Transverse colon (tissue), 4 donors: ENCODE measurements around the gene STMP1.
A peak's percentile ranks its signal among the peaks of the same experiment; 100 is the strongest.

Source experiments
- CTCF ChIP-seq, 5 experiments: fragments of 200-600 bp in 3 of 5; fragments of 450-650 bp in 2 of 5; sonication (generic) in 3 of 5; IDR thresholded peaks; 1 replicate in 2 of 5; 2 replicates in 3 of 5; pipeline ENCODE4 v1.5.1; 2016 to 2017; ENCODE audit warnings: antibody characterized with exemption in 5 of 5, inconsistent platforms in 3 of 5, mild to moderate bottlenecking in 2 of 5, moderate library complexity in 1 of 5
- EP300 ChIP-seq: sonication (generic); formaldehyde crosslinking; IDR thresholded peaks from one replicate; pipeline ENCODE4 v1.6.1; 2017; ENCODE audit warnings: antibody characterized with exemption, low read depth
- POLR2A ChIP-seq: fragments of 450-650 bp; IDR thresholded peaks from one replicate; pipeline ENCODE4 v1.6.1; 2016; ENCODE audit warnings: antibody characterized with exemption, mild to moderate bottlenecking, moderate library complexity
- POLR2AphosphoS5 ChIP-seq, 3 donors: sonication (generic); formaldehyde crosslinking; IDR thresholded peaks; one replicate each; pipeline ENCODE4 v1.6.1; 2016; ENCODE audit warnings: antibody characterized with exemption in 3 of 3

DNA sequence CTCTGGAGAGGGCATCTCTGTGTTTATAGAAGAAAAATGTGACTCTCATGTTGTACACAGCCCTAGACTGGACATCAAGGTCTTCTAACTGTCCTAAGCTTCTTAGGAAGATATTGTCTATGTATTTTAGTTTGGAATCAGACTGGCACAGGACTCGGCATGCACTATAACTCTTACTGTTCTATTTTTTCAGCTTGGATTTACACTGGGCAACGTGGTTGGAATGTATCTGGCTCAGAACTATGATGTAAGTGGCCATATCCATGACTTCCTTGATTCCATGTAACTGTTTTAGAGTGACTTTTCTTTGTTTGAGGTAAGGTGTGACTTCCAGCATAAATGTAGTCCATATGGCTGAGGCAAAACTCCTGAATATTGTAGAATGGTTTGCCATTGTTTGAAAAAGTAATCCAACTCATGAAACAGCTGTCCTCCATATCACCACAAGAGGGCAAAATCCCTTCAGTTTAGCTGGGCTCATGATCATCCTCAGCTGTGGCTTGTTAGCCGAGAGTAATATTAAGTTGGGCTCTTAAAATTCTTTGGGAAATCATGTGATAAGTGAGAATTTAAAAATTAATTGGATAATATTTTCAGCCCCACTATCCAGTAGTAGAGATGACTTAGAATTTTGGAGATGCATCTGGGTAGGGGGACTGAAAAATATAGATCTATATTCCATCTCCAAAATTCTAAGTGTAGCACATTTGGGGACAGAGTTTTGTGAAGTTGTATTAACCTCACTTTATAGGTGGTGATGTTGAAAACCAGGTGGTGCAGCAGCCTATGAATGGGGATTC, 10.4 kb downstream of the STMP1 start:
- TF ChIP-seq CTCF (IDR thresholded peaks at IDR 0.05) (peak; percentile 63 to 70 (median 68)), POLR2A (no peak), EP300 (no peak), POLR2AphosphoS5 (IDR thresholded peaks at IDR 0.05) (no peak)
